Stimulated activated memory B cell treated with anti-CD40 and anti-IgM and Interleukin-4, amounts not matched to agents 10 μg/mL and 1 μg/mL and 100 μg/mL, for 72 hours (primary cell): ENCODE measurements around the gene CTSS.

Source experiments
- ATAC-seq: fragments of 150-1000 bp; cut with Tn5 transposase; 2 replicates; pipeline ENCODE4 v1.10.0; 2021
- H3K27ac Mint-ChIP-seq: one replicate; pipeline ENCODE4 v1.8.0; 2022; ENCODE audit warnings: mild to moderate bottlenecking, mixed read lengths
- H3K27me3 Mint-ChIP-seq: one replicate; pipeline ENCODE4 v1.8.0; 2022; ENCODE audit warnings: mixed read lengths
- H3K36me3 Mint-ChIP-seq: one replicate; pipeline ENCODE4 v1.8.0; 2022; ENCODE audit warnings: mixed read lengths
- H3K4me1 Mint-ChIP-seq: one replicate; pipeline ENCODE4 v1.8.0; 2022; ENCODE audit warnings: mixed read lengths
- H3K4me3 Mint-ChIP-seq: one replicate; pipeline ENCODE4 v1.8.0; 2022; ENCODE audit warnings: mild to moderate bottlenecking, moderate library complexity, mixed read lengths
- H3K9me3 Mint-ChIP-seq: one replicate; pipeline ENCODE4 v1.8.0; 2022; ENCODE audit warnings: mixed read lengths

Gene CTSS

DNA sequence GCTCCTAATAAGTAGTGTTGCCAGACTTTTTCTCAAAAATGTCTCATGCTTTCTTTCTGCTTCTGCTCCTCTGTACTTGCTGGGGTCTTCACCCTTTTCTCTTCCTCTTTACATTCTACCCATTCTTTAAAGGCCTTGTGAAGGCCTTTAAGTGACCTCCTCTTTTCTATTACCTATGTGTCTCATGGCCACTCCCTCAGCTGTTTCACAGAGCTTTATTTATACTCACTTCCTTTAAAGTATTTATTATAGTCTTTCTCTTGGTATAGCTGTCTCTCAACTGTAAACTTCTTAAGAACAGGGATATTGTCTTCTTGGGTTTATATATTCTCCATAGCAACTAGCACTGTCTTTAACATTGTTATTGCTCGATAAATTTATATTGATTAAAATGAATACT lies 69.4 kb downstream of the CTSS start:
- ATAC-seq = no peak
- Mint-ChIP-seq H3K27me3 (no peaks in the 10 kb centered on the region), H3K27ac (peak overlapping the region; percentile 71), H3K4me3 (peak overlapping the region; percentile 76), H3K4me1 (peaks cover 25% of the 10 kb centered on the region), H3K36me3 (peaks cover 17% of the 10 kb centered on the region), H3K9me3 (no peaks in the 10 kb centered on the region)

DNA sequence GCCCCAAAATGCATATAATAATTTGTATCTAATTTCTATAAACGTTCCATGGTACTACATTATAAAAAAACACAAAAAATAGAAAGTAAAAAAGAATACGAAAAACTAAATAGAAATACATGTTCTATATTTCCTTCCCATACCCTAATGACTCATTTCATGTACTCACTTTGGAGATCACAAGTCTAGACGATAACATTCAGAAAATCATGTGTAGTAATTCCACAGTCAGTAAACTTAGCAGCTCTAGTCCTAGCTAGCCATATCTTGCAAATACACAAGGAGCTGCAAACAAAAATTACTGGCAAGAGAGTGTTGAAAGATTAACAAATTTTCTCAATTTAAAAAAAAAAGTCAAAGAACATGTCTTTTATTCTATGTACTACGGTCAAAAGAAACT lies 70.0 kb downstream of the CTSS start:
- no peak overlapping the region for H3K4me3 Mint-ChIP-seq
- H3K36me3 Mint-ChIP-seq = peaks cover 19% of the 10 kb centered on the region
- H3K9me3 Mint-ChIP-seq = no peaks in the 10 kb centered on the region
- no peak for ATAC-seq
- H3K27ac Mint-ChIP-seq = no peak overlapping the region
- peaks cover 28% of the 10 kb centered on the region for H3K4me1 Mint-ChIP-seq
- H3K27me3 Mint-ChIP-seq = no peaks in the 10 kb centered on the region

DNA sequence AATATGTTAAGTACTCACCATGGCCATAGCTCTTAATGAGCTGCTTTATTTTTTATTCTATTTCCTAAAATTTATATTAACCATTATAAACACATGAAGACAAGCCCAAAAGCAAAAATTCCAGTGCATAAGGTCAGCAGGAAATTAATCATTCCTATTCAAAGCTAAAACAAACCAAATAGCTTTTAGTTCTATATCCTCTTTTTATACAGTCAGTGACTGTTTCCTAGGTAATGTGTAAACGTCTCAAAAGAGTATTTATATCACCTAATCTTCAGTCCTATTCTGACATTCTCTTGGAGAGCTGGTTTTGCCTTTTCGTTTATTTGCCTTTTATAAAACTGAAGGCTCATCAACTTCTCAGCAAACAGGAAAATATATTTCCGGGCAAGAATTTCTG lies 72.9 kb downstream of the CTSS start:
- no peak for ATAC-seq
- H3K4me3 Mint-ChIP-seq = no peak overlapping the region
- peaks cover 32% of the 10 kb centered on the region for H3K36me3 Mint-ChIP-seq
- H3K27me3 Mint-ChIP-seq = no peaks in the 10 kb centered on the region
- peaks cover 35% of the 10 kb centered on the region for H3K4me1 Mint-ChIP-seq
- no peak overlapping the region for H3K27ac Mint-ChIP-seq
- H3K9me3 Mint-ChIP-seq = no peaks in the 10 kb centered on the region

DNA sequence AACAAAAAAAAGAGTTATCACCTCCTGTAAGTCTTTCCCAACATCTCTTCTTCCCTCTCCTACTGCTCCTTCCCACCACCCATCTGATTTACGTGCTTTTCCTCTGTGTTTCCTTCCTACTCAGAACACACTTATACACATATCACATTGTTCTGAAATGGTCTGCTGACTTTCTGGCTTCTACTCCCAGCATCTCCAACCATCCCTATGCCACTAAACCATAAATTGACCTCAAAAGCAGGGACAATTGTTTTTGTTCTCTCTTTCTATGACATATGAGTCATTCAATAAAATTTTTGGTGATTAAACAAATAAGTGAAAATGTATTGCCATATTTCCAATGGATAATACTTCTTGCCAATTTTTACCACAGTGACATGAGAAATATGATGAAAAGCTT lies 76.8 kb downstream of the CTSS start:
- Mint-ChIP-seq H3K27me3 (no peaks in the 10 kb centered on the region), H3K4me1 (peaks cover 23% of the 10 kb centered on the region), H3K36me3 (peaks cover 21% of the 10 kb centered on the region), H3K27ac (no peak overlapping the region), H3K4me3 (no peak overlapping the region), H3K9me3 (no peaks in the 10 kb centered on the region)
- no peak for ATAC-seq

DNA sequence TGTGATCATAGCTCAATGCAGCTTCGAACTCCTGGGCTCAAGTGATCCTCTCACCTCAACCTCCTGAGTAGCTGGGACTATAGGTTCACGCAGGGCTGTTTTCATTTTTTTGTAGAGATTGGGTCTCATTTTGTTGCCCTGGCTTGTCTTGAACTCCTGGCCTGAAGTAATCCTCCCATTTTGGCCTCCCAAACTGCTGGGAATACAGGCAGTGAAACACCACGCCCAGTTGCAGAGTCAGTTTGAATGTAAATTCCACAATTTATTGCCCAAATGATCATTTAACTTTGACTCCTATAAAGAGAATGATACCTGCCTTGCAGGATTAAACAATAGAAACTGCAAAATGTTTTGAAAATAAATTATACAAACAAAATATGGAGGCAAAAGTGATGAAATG lies 79.3 kb downstream of the CTSS start:
- no peak for ATAC-seq
- H3K27ac Mint-ChIP-seq = peak overlapping the region; percentile 22
- H3K36me3 Mint-ChIP-seq = peaks cover 20% of the 10 kb centered on the region
- H3K4me1 Mint-ChIP-seq = peaks cover 22% of the 10 kb centered on the region
- no peak overlapping the region for H3K4me3 Mint-ChIP-seq
- H3K9me3 Mint-ChIP-seq = no peaks in the 10 kb centered on the region
- H3K27me3 Mint-ChIP-seq = no peaks in the 10 kb centered on the region

DNA sequence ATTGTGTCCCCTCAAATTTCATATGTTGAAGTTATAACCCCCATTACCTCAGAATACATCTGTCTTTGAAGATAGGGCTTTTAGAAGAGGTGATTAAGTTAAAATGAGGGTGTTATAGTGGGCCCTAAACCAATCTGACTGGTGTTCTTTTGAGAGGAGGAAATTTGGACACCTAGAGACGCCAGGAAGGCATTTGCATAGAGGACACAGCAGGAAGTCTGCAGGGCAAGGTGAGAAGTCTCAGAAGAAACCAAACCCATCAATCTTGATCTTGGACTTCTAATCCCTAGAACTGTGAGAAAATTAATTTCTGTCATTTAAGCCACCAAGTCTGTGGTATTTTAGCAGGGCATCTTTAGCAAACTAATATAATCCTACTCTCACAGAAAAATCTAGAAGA lies 81.7 kb downstream of the CTSS start:
- peaks cover 14% of the 10 kb centered on the region for H3K4me1 Mint-ChIP-seq
- H3K4me3 Mint-ChIP-seq = no peak overlapping the region
- H3K27ac Mint-ChIP-seq = no peak overlapping the region
- peaks cover 16% of the 10 kb centered on the region for H3K36me3 Mint-ChIP-seq
- H3K27me3 Mint-ChIP-seq = no peaks in the 10 kb centered on the region
- no peak for ATAC-seq
- H3K9me3 Mint-ChIP-seq = no peaks in the 10 kb centered on the region
